Left ventricle myocardium superior (tissue), 1 donor: ENCODE data around the gene TATDN2. TPM values are rescaled to one million over a fixed set of nuclear protein-coding genes. Genes with fewer than 3 reads are reported as not detected.

Experiments used
- microRNA-seq: library from miRNA; unstranded; fragments of <30 nt; microRNA quantifications from one replicate; pipeline ENCODE4 v1.2.0, GENCODE V29; 2020; ENCODE audit warnings: borderline number of aligned reads
- total RNA-seq: library from RNA; stranded (reverse); fragmentation: NEBNext Ultra II Directional; extraction: Animal tissue kit (Norgen Biotek cat#: 25700); gene quantifications from one replicate; pipeline ENCODE4 v1.2.1, GENCODE V29; 2021
- donor health status: DM: no; HTN: yes; CAD: no; lungs with severe emphysema.

Gene TATDN2
- total RNA-seq, 1 donor from 2014 or later, result 17.0 TPM

Small RNAs within 50 kb of the gene (microRNA-seq; reads per million reads assigned to microRNA genes)
- gene MIR378B, result 4.9 reads per million

Other genes starting within 250 kb of the TATDN2 start
- gene FANCD2, start 222.0 kb upstream of the TATDN2 start, total RNA-seq, result 1.6 TPM
- gene FANCD2OS, start 140.2 kb upstream of the TATDN2 start, total RNA-seq, result not detected
- 96.2 TPM for gene BRK1, start 132.8 kb upstream of the TATDN2 start, total RNA-seq
- 11.1 TPM for gene VHL, start 106.7 kb upstream of the TATDN2 start, total RNA-seq
- 1.3 TPM for gene IRAK2, start 83.5 kb upstream of the TATDN2 start, total RNA-seq
- gene GHRL, start 44.5 kb downstream of the TATDN2 start, total RNA-seq, result not detected
- 54.9 TPM for gene SEC13, start 72.7 kb downstream of the TATDN2 start, total RNA-seq